Measurements from ENCODE around the gene RECQL5.

GRCh38 chr17:75617675-75618074 lies 49.3 kb downstream of the RECQL5 start:
- no peak for TF ChIP-seq CTCF (IDR thresholded peaks at IDR 0.05; ENCODE audit: poor library complexity)
- TF ChIP-seq EZH2phosphoT487 (IDR thresholded peaks at IDR 0.05; ENCODE audit: low read depth, severe bottlenecking, unreplicated experiment), result no peak
